ENCODE measurements around the gene PPM1H.

DNA sequence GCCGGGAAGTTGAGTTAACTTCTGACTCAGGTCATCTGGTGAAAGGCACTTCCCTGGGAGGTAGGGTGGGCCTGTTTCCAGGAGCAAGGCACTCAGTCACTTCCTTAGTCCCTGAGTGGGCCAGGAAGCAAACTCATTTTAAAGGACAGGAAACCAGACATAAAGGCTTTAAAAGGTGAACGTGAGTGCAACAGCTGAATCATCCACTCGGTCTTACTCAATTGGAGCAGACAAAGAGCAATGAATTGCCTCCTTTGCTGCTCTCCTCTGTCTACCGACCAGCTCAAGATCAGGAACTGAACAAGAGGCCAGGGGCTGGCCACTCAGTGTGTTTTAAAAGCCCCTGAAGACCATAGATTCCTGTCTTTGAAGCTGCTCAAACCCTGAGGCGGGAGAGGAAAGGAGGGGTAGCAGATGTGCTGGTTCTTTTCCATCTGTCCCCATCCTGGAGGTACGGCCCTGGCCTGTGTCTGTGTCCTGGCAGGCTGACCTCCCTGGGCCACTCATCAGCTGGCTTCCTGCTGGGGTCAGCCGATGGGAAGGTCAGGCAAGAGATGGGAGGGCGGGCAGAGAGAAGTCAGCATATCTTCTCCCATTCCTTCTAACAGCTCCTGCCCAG is 148.9 kb downstream of the PPM1H start:
- TF ChIP-seq, protein P1, sequence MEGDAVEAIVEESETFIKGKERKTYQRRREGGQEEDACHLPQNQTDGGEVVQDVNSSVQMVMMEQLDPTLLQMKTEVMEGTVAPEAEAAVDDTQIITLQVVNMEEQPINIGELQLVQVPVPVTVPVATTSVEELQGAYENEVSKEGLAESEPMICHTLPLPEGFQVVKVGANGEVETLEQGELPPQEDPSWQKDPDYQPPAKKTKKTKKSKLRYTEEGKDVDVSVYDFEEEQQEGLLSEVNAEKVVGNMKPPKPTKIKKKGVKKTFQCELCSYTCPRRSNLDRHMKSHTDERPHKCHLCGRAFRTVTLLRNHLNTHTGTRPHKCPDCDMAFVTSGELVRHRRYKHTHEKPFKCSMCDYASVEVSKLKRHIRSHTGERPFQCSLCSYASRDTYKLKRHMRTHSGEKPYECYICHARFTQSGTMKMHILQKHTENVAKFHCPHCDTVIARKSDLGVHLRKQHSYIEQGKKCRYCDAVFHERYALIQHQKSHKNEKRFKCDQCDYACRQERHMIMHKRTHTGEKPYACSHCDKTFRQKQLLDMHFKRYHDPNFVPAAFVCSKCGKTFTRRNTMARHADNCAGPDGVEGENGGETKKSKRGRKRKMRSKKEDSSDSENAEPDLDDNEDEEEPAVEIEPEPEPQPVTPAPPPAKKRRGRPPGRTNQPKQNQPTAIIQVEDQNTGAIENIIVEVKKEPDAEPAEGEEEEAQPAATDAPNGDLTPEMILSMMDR (conservative IDR thresholded peaks at IDR 0.05; ENCODE audit: low read depth, low read length), result no peak
- TF ChIP-seq EZH2 (IDR thresholded peaks at IDR 0.05; ENCODE audit: borderline replicate concordance, low read depth, low read length, poor library complexity, severe bottlenecking), result no peak

All from A673 (cell line).